ENCODE data around the gene SV2B.

SV2B gene

GRCh38 chr15:91192690-91193377, 92.8 kb downstream of the SV2B start:
- no peak for DNase-seq (ENCODE audit: low spot score)
- TF ChIP-seq, protein P1, sequence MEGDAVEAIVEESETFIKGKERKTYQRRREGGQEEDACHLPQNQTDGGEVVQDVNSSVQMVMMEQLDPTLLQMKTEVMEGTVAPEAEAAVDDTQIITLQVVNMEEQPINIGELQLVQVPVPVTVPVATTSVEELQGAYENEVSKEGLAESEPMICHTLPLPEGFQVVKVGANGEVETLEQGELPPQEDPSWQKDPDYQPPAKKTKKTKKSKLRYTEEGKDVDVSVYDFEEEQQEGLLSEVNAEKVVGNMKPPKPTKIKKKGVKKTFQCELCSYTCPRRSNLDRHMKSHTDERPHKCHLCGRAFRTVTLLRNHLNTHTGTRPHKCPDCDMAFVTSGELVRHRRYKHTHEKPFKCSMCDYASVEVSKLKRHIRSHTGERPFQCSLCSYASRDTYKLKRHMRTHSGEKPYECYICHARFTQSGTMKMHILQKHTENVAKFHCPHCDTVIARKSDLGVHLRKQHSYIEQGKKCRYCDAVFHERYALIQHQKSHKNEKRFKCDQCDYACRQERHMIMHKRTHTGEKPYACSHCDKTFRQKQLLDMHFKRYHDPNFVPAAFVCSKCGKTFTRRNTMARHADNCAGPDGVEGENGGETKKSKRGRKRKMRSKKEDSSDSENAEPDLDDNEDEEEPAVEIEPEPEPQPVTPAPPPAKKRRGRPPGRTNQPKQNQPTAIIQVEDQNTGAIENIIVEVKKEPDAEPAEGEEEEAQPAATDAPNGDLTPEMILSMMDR (IDR thresholded peaks at IDR 0.05; ENCODE audit: extremely low read depth, missing control alignments): no peak

- TF ChIP-seq, protein P1 (IDR thresholded peaks at IDR 0.05; ENCODE audit: extremely low read depth, missing control alignments): no peak
- DNase-seq (ENCODE audit: low spot score): no peak
Measured at GRCh38 chr15:91193378-91193720, 93.3 kb downstream of the SV2B start.

DNA sequence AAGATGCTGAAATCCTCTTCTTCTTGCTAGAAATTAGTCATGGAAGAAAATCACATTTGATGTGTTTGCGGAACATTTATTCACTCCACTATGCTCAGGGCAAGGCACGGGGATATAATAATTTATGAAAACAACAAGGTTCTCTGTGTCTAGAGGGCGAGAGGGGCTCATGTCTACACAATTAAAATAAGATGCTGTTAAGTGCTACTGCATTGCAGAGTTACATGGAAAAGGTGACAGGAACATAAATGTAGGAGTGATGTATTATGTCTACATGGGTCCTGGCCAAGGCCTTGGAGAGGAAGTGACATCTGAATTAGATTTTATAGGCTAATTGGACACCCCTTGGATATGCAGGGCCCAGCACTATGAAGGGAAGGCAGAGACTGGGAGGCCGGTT, 96.1 kb downstream of the SV2B start:
- TF ChIP-seq, protein P1 (IDR thresholded peaks at IDR 0.05; ENCODE audit: extremely low read depth, missing control alignments): no peak
- DNase-seq (ENCODE audit: low spot score): no peak

- no peak for DNase-seq (ENCODE audit: low spot score)
- TF ChIP-seq, protein P1 (IDR thresholded peaks at IDR 0.05; ENCODE audit: extremely low read depth, missing control alignments): no peak
Measured at GRCh38 chr15:91196768-91197167, 96.7 kb downstream of the SV2B start.

GRCh38 chr15:91199511-91199910, 99.5 kb downstream of the SV2B start:
- TF ChIP-seq, protein P1 (IDR thresholded peaks at IDR 0.05; ENCODE audit: extremely low read depth, missing control alignments): no peak
- DNase-seq (ENCODE audit: low spot score): no peak

- no peak for DNase-seq (ENCODE audit: low spot score)
- TF ChIP-seq, protein P1 (IDR thresholded peaks at IDR 0.05; ENCODE audit: extremely low read depth, missing control alignments): no peak
Measured at GRCh38 chr15:91200101-91200754, 100.2 kb downstream of the SV2B start.

DNA sequence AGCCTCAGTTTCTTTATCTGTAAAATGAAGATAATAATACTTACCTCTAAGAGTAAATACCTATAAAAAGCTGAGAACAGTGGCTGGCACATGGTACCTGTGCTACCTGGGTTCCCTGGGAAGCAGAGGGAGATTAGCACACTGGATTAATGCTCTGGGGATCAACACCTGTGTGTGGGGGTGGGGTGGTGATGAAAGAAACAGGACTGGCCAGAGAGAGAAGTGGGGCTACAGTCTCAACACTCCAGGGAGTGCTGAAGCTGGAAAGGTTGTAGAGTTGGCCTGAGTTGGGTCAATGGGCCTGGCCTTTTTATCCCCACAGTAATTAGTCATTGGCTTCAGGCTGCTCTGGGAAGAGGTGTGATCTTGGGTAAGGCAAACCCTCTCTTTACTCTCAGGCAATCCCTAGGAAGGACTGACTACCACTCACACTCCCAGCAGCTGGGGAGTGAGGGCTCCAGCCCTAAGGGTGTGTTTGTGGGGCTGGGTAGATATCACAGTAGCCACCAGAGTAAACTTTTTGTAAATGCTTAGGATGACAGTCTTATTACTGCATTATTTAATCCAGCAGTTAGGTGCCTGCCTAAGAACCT, 102.5 kb downstream of the SV2B start:
- no peak for DNase-seq (ENCODE audit: low spot score)
- TF ChIP-seq, protein P1 (IDR thresholded peaks at IDR 0.05; ENCODE audit: extremely low read depth, missing control alignments): no peak

Data from GM20000 (cell line).